Large intestine (tissue), 3 donors: ENCODE measurements around the gene NOL4L. TPM values are rescaled to one million over a fixed set of nuclear protein-coding genes. Genes with fewer than 3 reads are reported as not detected.

Experiments used
- DNase-seq, 2 donors: peaks; one replicate each; pipeline versions ENCODE4 v3.0.0 to v3.0.0-alpha.2; 2013
- H3K27ac ChIP-seq: one replicate; pipeline ENCODE4 v1.5.1; 2013; ENCODE audit warnings: low read length
- H3K27me3 ChIP-seq: 2 replicates; pipeline ENCODE4 v1.6.1; 2013; ENCODE audit warnings: low read length; ENCODE audit not compliant: control insufficient read depth, insufficient read depth
- H3K36me3 ChIP-seq: 2 replicates; pipeline ENCODE4 v1.6.1; 2013; ENCODE audit warnings: low read length; ENCODE audit not compliant: control insufficient read depth, insufficient read depth
- H3K4me1 ChIP-seq: one replicate; pipeline ENCODE4 v1.6.1; 2013; ENCODE audit warnings: low read length; ENCODE audit not compliant: control insufficient read depth, insufficient read depth
- H3K4me3 ChIP-seq: one replicate; pipeline ENCODE4 v1.5.1; 2013; ENCODE audit warnings: low read length
- H3K9me3 ChIP-seq: one replicate; pipeline ENCODE4 v1.6.1; 2013; ENCODE audit warnings: mild to moderate bottlenecking, low read depth, low read length, moderate library complexity; ENCODE audit not compliant: control insufficient read depth
- WGBS: methylation state at CpG from one replicate; pipeline ENCODE4 v1.1.5; 2013; ENCODE audit warnings: low lambda C conversion rate; ENCODE audit not compliant: insufficient coverage; 5-methylcytosine and 5-hydroxymethylcytosine counted together
- polyA plus RNA-seq: library from polyadenylated mRNA; unstranded; fragments of 120-200 nt; gene quantifications from one replicate; pipeline ENCODE4 v1.2.1, GENCODE V29; 2013

Gene NOL4L
- polyA plus RNA-seq, 1 donor = 81.7 TPM

GRCh38 chr20:32438331-32438858 is 146.7 kb downstream of the NOL4L start:
- Histone ChIP-seq H3K4me3 (no peak overlapping the region), H3K27ac (no peak overlapping the region), H3K36me3 (peaks cover 92% of the 10 kb centered on the region), H3K4me1 (no peaks in the 10 kb centered on the region), H3K27me3 (no peaks in the 10 kb centered on the region), H3K9me3 (no peaks in the 10 kb centered on the region)
- DNase-seq = no peak
- WGBS = no CpG with 5 or more reads among the region's 8 CpGs

DNA sequence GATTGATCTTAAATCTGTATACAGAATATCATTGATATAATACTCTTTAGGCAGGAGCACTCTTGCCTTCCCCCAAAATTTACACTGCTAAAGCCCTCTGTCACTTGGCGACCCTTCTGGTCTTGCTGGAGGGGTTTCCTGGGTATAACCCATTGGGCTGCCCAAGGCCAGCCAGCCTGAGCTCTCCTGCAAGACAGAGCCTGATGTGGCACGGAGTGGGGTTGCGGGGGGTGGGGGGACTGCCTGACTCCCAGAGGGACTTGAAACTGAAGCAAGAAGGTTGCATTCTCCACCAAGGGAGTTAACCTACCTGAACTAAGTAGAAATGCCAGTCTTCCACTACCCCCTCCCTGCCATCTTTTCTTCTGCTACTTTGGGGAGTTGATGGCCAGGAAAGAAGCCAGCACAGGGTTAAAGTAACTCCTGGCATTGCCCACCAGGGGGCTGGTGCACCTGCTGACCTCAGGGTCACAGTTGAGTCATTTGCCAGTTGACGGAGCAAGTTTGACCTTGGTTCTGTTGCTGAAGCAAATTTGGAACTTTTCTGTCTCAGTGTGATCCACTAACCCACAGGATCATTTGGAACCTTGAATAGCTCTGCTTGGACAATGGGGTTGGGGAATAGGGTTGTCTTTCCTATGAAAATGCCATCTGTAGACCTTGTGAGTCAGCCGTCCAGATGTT is 147.6 kb downstream of the NOL4L start:
- Histone ChIP-seq H3K27me3 (no peaks in the 10 kb centered on the region), H3K4me3 (no peak overlapping the region)

GRCh38 chr20:32436968-32437367 is 148.2 kb downstream of the NOL4L start:
- peaks cover 95% of the 10 kb centered on the region for H3K36me3 ChIP-seq
- DNase-seq = no peak
- H3K9me3 ChIP-seq = no peaks in the 10 kb centered on the region
- no peak overlapping the region for H3K27ac ChIP-seq
- no CpG with 5 or more reads among the region's 7 CpGs for WGBS
- H3K4me1 ChIP-seq = no peaks in the 10 kb centered on the region
- H3K27me3 ChIP-seq = no peaks in the 10 kb centered on the region
- no peak overlapping the region for H3K4me3 ChIP-seq

More for the DNA sequence above, 147.6 kb downstream of the NOL4L start:
- Histone ChIP-seq H3K4me1 (no peaks in the 10 kb centered on the region), H3K36me3 (peaks cover 92% of the 10 kb centered on the region), H3K9me3 (no peaks in the 10 kb centered on the region), H3K27ac (no peak overlapping the region)
- no CpG with 5 or more reads among the region's 5 CpGs for WGBS
- no peak for DNase-seq

GRCh38 chr20:32436142-32436861 is 148.8 kb downstream of the NOL4L start:
- Histone ChIP-seq H3K27ac (no peak overlapping the region), H3K9me3 (no peaks in the 10 kb centered on the region), H3K4me3 (no peak overlapping the region), H3K4me1 (no peaks in the 10 kb centered on the region), H3K27me3 (no peaks in the 10 kb centered on the region), H3K36me3 (peaks cover 97% of the 10 kb centered on the region)
- no CpG with 5 or more reads among the region's 11 CpGs for WGBS
- DNase-seq = no peak

DNA sequence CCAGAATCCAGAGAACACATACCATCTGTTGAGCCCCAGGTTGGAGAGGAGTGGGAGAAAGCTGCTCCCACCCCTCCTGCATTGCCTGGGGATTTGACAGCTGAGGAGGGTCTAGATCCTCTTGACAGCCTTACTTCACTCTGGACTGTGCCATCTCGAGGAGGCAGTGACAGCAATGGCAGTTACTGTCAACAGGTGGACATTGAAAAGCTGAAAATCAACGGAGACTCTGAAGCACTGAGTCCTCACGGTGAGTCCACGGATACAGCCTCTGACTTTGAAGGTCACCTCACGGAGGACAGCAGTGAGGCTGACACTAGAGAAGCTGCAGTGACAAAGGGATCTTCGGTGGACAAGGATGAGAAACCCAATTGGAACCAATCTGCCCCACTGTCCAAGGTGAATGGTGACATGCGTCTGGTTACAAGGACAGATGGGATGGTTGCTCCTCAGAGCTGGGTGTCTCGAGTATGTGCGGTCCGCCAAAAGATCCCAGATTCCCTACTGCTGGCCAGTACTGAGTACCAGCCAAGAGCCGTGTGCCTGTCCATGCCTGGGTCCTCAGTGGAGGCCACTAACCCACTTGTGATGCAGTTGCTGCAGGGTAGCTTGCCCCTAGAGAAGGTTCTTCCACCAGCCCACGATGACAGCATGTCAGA is 149.6 kb downstream of the NOL4L start:
- no peaks in the 10 kb centered on the region for H3K9me3 ChIP-seq
- no peaks in the 10 kb centered on the region for H3K4me1 ChIP-seq
- no CpG with 5 or more reads among the region's 12 CpGs for WGBS
- H3K27me3 ChIP-seq = no peaks in the 10 kb centered on the region
- no peak overlapping the region for H3K27ac ChIP-seq
- peaks cover 97% of the 10 kb centered on the region for H3K36me3 ChIP-seq
- DNase-seq = no peak
- no peak overlapping the region for H3K4me3 ChIP-seq

DNA sequence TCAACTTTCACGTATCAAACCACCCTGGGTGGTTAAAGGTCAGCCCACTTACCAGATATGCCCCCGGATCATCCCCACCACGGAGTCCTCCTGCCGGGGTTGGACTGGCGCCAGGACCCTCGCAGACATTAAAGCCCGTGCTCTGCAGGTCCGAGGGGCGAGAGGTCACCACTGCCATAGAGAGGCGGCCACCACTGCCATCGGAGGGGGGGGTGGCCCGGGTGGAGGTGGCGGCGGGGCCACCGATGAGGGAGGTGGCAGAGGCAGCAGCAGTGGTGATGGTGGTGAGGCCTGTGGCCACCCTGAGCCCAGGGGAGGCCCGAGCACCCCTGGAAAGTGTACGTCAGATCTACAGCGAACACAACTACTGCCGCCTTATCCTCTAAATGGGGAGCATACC is 150.7 kb downstream of the NOL4L start:
- H3K36me3 ChIP-seq = peaks cover 96% of the 10 kb centered on the region
- H3K27me3 ChIP-seq = no peaks in the 10 kb centered on the region
- no CpG with 5 or more reads among the region's 19 CpGs for WGBS
- H3K27ac ChIP-seq = no peak overlapping the region
- no peak for DNase-seq
- H3K4me3 ChIP-seq = no peak overlapping the region
- no peaks in the 10 kb centered on the region for H3K9me3 ChIP-seq
- no peaks in the 10 kb centered on the region for H3K4me1 ChIP-seq

GRCh38 chr20:32433311-32434021 is 151.7 kb downstream of the NOL4L start:
- H3K36me3 ChIP-seq = peaks cover 96% of the 10 kb centered on the region
- no peak for DNase-seq
- H3K27ac ChIP-seq = no peak overlapping the region
- H3K27me3 ChIP-seq = no peaks in the 10 kb centered on the region
- no peaks in the 10 kb centered on the region for H3K4me1 ChIP-seq
- no peak overlapping the region for H3K4me3 ChIP-seq
- no peaks in the 10 kb centered on the region for H3K9me3 ChIP-seq
- WGBS = no CpG with 5 or more reads among the region's 20 CpGs

- H3K4me3 ChIP-seq = no peak overlapping the region
- H3K4me1 ChIP-seq = no peaks in the 10 kb centered on the region
- DNase-seq = no peak
- no peaks in the 10 kb centered on the region for H3K9me3 ChIP-seq
- H3K36me3 ChIP-seq = peaks cover 96% of the 10 kb centered on the region
- H3K27me3 ChIP-seq = no peaks in the 10 kb centered on the region
- H3K27ac ChIP-seq = no peak overlapping the region
- WGBS = no CpG with 5 or more reads among the region's 2 CpGs
Measured at GRCh38 chr20:32432277-32432676, 152.9 kb downstream of the NOL4L start.

DNA sequence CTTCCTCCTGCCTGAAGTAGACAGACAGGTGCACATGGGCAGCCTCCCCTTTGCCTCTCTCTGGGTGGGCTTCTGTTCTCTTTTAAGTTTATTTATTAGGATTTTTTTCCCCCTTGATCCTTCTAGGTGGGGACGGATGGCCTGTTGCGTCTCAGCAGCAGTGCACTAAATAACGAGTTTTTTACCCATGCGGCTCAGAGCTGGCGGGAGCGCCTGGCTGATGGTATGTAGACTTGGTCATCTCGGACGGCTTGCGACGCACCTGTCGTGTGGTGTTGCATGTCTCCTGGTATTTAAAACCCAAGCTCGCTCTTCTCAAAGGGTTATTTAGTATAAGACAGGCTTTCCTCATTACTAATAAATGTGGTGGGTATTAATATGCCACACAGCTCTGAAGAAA is 153.7 kb downstream of the NOL4L start:
- WGBS = no CpG with 5 or more reads among the region's 12 CpGs
- Histone ChIP-seq H3K27ac (no peak overlapping the region), H3K4me1 (no peaks in the 10 kb centered on the region), H3K4me3 (no peak overlapping the region), H3K9me3 (no peaks in the 10 kb centered on the region), H3K36me3 (peaks cover 91% of the 10 kb centered on the region), H3K27me3 (no peaks in the 10 kb centered on the region)
- DNase-seq = no peak

DNA sequence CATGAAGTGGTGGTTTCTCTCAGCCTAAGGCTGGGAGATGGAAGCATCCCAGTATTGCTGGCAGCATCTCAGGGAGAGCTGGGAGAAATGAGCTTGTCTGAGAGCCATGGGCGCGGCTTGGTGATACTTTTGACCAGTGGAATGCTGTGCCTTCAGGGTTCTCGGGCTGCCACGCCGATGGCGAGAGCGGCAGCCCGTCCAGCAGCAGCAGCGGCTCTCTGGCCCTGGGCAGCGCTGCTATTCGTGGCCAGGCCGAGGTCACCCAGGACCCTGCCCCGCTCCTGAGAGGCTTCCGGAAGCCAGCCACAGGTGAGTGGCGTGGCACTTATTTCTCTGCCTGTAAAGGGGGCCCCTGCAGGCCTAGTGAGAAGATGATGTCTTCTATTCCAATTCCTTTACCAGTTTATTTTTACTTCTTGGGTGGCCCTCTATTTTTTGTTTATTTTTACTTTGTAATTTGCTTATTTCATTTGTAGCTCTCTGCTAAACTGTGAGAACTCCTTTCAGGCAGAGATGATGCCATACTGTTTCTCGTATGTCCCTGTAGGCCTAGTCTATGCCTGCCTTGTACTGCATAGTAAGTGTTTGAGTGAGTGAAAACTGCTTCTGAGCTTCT is 155.3 kb downstream of the NOL4L start:
- Histone ChIP-seq H3K4me3 (no peak overlapping the region), H3K9me3 (no peaks in the 10 kb centered on the region), H3K27ac (no peak overlapping the region), H3K4me1 (no peaks in the 10 kb centered on the region), H3K27me3 (no peaks in the 10 kb centered on the region), H3K36me3 (peaks cover 75% of the 10 kb centered on the region)
- WGBS = no CpG with 5 or more reads among the region's 16 CpGs
- DNase-seq = no peak
